Liver (tissue), 3 donors: Measurements from ENCODE around the gene DHX35.

ENCODE experiments used
- ATF3 ChIP-seq: IDR thresholded peaks from 2 replicates; pipeline ENCODE4 v1.6.1; 2016; ENCODE audit warnings: antibody characterized with exemption
- CTCF ChIP-seq: fragments of 150-350 bp; IDR thresholded peaks from 2 replicates; pipeline ENCODE4 v1.5.1; 2017; ENCODE audit warnings: improper control_type of control experiment, low read depth, low read length; ENCODE audit not compliant: missing input control
- EGR1 ChIP-seq, 2 donors: IDR thresholded peaks; 2 replicates each; pipeline ENCODE4 v1.6.1; 2016 to 2018; ENCODE audit warnings: antibody characterized with exemption in 2 of 2, low read depth in 2 of 2
- GABPA ChIP-seq, 2 donors: IDR thresholded peaks in 1 of 2; conservative IDR thresholded peaks in 1 of 2; 2 replicates each; pipeline ENCODE4 v1.6.1; 2016; ENCODE audit warnings: antibody characterized with exemption in 2 of 2, mild to moderate bottlenecking in 1 of 2, moderate library complexity in 1 of 2
- HNF4A ChIP-seq, 2 donors: conservative IDR thresholded peaks; 2 replicates each; pipeline ENCODE4 v1.6.1; 2016; ENCODE audit warnings: antibody characterized with exemption in 2 of 2, mild to moderate bottlenecking in 2 of 2
- MAX ChIP-seq: IDR thresholded peaks from 2 replicates; pipeline ENCODE4 v1.6.1; 2016; ENCODE audit warnings: antibody characterized with exemption
- REST ChIP-seq: IDR thresholded peaks from 2 replicates; pipeline ENCODE4 v1.6.1; 2016; ENCODE audit warnings: antibody characterized with exemption, mild to moderate bottlenecking
- RXRA ChIP-seq, 2 donors: IDR thresholded peaks; 2 replicates each; pipeline ENCODE4 v1.6.1; 2017 to 2018; ENCODE audit warnings: antibody characterized with exemption in 2 of 2, mild to moderate bottlenecking in 1 of 2
- TAF1 ChIP-seq: conservative IDR thresholded peaks from 2 replicates; pipeline ENCODE4 v1.6.1; 2016; ENCODE audit warnings: antibody characterized with exemption, mild to moderate bottlenecking
- donor health status: healthy.
- donor health status: healthy.

- no peak for TF ChIP-seq CTCF
- no peak for TF ChIP-seq TAF1
- TF ChIP-seq MAX, result no peak
- TF ChIP-seq EGR1 (IDR thresholded peaks at IDR 0.05; ENCODE audit: low read depth in 2 of 2), result no peak
- no peak for TF ChIP-seq REST
- TF ChIP-seq RXRA (IDR thresholded peaks at IDR 0.05), result no peak
- no peak for TF ChIP-seq HNF4A (conservative IDR thresholded peaks at IDR 0.05)
- TF ChIP-seq ATF3, result no peak
- TF ChIP-seq GABPA (IDR thresholded peaks at IDR 0.05 in 1 of 2, conservative IDR thresholded peaks at IDR 0.05 in 1 of 2), result no peak
Observed at GRCh38 chr20:39057911-39058310, 95.8 kb downstream of the DHX35 start.
